Right cardiac atrium (tissue), 5 donors: Measurements from ENCODE around the gene STARD13. TPM values are rescaled to one million over a fixed set of nuclear protein-coding genes. Genes with fewer than 3 reads are reported as not detected.

Experiments used
- ATAC-seq, 2 donors: fragments of 200-7000 bp; cut with Tn5 transposase; one replicate each; pipeline versions ENCODE4 v1.8.0 to v1.9.1; 2020; ENCODE audit warnings: moderate library complexity in 2 of 2, mild to moderate bottlenecking in 1 of 2
- DNase-seq, 3 donors: peaks; one replicate each; pipeline ENCODE4 v3.0.0-alpha.2; 2020
- H3K27ac ChIP-seq: one replicate; pipeline ENCODE4 v1.5.1; 2013; ENCODE audit warnings: mild to moderate bottlenecking, low read length, control low read depth, moderate library complexity
- H3K27me3 ChIP-seq: one replicate; pipeline ENCODE4 v1.6.1; 2013; ENCODE audit not compliant: control insufficient read depth, insufficient read depth
- H3K4me1 ChIP-seq: one replicate; pipeline ENCODE4 v1.6.1; 2013; ENCODE audit warnings: low read length; ENCODE audit not compliant: control insufficient read depth, insufficient read depth
- H3K4me3 ChIP-seq: one replicate; pipeline ENCODE4 v1.5.1; 2013; ENCODE audit warnings: low read length, control low read depth
- H3K9me3 ChIP-seq: one replicate; pipeline ENCODE4 v1.6.1; 2013; ENCODE audit warnings: low read length; ENCODE audit not compliant: control insufficient read depth
- WGBS: extraction: QIAGEN DNeasy Blood & Tissue Kit; methylation state at CpG from one replicate; pipeline ENCODE4 v1.1.7; 2013; 5-methylcytosine and 5-hydroxymethylcytosine counted together
- intact Hi-C, 4 donors: fragments of 100-400 bp; cut with DNase I; formaldehyde crosslinking; loops; one replicate each; pipeline versions ENCODE4 v1.11.0 to v1.14.0; 2022 to 2023
- polyA plus RNA-seq: library from polyadenylated mRNA; stranded (reverse); fragments of 200-250 nt; gene quantifications from one replicate; pipeline ENCODE4 v1.2.3, GENCODE V29; 2013
- total RNA-seq, 4 donors: library from RNA; stranded (reverse); fragmentation: NEBNext Ultra II Directional; extraction: Animal tissue kit (Norgen Biotek cat#: 25700); gene quantifications; one replicate each; pipeline ENCODE4 v1.2.1, GENCODE V29; 2021
- donor health status: healthy with polysubstance abuse.
- donor health status: DM: no; HTN: yes; CAD: no.
- donor health status: DM: no; HTN: no; CAD: no.
- donor health status: DM: no; HTN: yes; CAD: no; lungs with severe emphysema.
- donor health status: DM: yes; HTN: yes; CAD: no.

STARD13 gene
- total and polyA plus RNA-seq, 5 donors = 9.6 to 35.7 (median 27.3) TPM

GRCh38 chr13:33308863-33309262 is 23.3 kb upstream of the STARD13 start:
- no peak for ATAC-seq
- Histone ChIP-seq H3K27me3 (no peaks in the 10 kb centered on the region), H3K27ac (no peak overlapping the region), H3K9me3 (no peaks in the 10 kb centered on the region), H3K4me1 (peaks cover 5% of the 10 kb centered on the region), H3K4me3 (no peak overlapping the region)
- DNase-seq = no peak
- intact Hi-C loops = no loop called here
- WGBS = 93% methylated on average over 1 of the region's 1 CpG

- no peak overlapping the region for H3K27ac ChIP-seq
- intact Hi-C loops = no loop called here
- DNase-seq = no peak
- H3K27me3 ChIP-seq = no peaks in the 10 kb centered on the region
- H3K4me3 ChIP-seq = no peak overlapping the region
- ATAC-seq = no peak
- peaks cover 5% of the 10 kb centered on the region for H3K4me1 ChIP-seq
- 22% methylated on average over 1 of the region's 1 CpG for WGBS
- no peaks in the 10 kb centered on the region for H3K9me3 ChIP-seq
These were observed 22.3 kb upstream of the STARD13 start for GRCh38 chr13:33307843-33308242.

- no peaks in the 10 kb centered on the region for H3K9me3 ChIP-seq
- intact Hi-C loops = no loop called here
- H3K27me3 ChIP-seq = no peaks in the 10 kb centered on the region
- DNase-seq (no peak), ATAC-seq (no peak)
- peaks cover 1% of the 10 kb centered on the region for H3K4me1 ChIP-seq
- 61% methylated on average over 3 of the region's 3 CpGs for WGBS
- no peak overlapping the region for H3K27ac ChIP-seq
- H3K4me3 ChIP-seq = no peak overlapping the region
These were observed 18.5 kb upstream of the STARD13 start for GRCh38 chr13:33303855-33304597.

GRCh38 chr13:33299626-33300025 is 14.1 kb upstream of the STARD13 start:
- DNase-seq = no peak
- Histone ChIP-seq H3K27ac (no peak overlapping the region), H3K4me1 (no peaks in the 10 kb centered on the region), H3K4me3 (no peak overlapping the region), H3K27me3 (no peaks in the 10 kb centered on the region), H3K9me3 (no peaks in the 10 kb centered on the region)
- WGBS = 84% methylated on average over 3 of the region's 3 CpGs
- intact Hi-C loops = no loop called here
- ATAC-seq = no peak

- intact Hi-C loops = no loop called here
- no peak for DNase-seq
- no peak overlapping the region for H3K27ac ChIP-seq
- no peak overlapping the region for H3K4me3 ChIP-seq
- 87% methylated on average over 7 of the region's 7 CpGs for WGBS
- ATAC-seq = no peak
- peaks cover 3% of the 10 kb centered on the region for H3K4me1 ChIP-seq
- no peaks in the 10 kb centered on the region for H3K27me3 ChIP-seq
- no peaks in the 10 kb centered on the region for H3K9me3 ChIP-seq
These were observed 11.4 kb upstream of the STARD13 start for GRCh38 chr13:33296793-33297425.

GRCh38 chr13:33292712-33293111 is 7.2 kb upstream of the STARD13 start:
- no peaks in the 10 kb centered on the region for H3K9me3 ChIP-seq
- H3K4me1 ChIP-seq = peaks cover 6% of the 10 kb centered on the region
- intact Hi-C loops = no loop called here
- ATAC-seq = peak in 1 of 2 donors; percentile 53
- H3K4me3 ChIP-seq = peak overlapping the region; percentile 8
- WGBS = 63% methylated on average over 6 of the region's 6 CpGs
- H3K27ac ChIP-seq = no peak overlapping the region
- no peak for DNase-seq
- no peaks in the 10 kb centered on the region for H3K27me3 ChIP-seq

- Histone ChIP-seq H3K4me1 (peaks cover 6% of the 10 kb centered on the region), H3K27me3 (no peaks in the 10 kb centered on the region), H3K27ac (peak overlapping the region; percentile 3), H3K4me3 (no peak overlapping the region), H3K9me3 (no peaks in the 10 kb centered on the region)
- no peak for DNase-seq
- intact Hi-C loops = no loop called here
- no peak for ATAC-seq
- WGBS = 84% methylated on average over 3 of the region's 3 CpGs
These were observed 4.9 kb upstream of the STARD13 start for GRCh38 chr13:33290421-33290965.

GRCh38 chr13:33289966-33290365 is 4.4 kb upstream of the STARD13 start:
- ATAC-seq (no peak), DNase-seq (no peak)
- WGBS = 68% methylated on average over 3 of the region's 3 CpGs
- H3K27ac ChIP-seq = peak overlapping the region; percentile 3
- H3K27me3 ChIP-seq = no peaks in the 10 kb centered on the region
- no peak overlapping the region for H3K4me3 ChIP-seq
- H3K9me3 ChIP-seq = no peaks in the 10 kb centered on the region
- intact Hi-C loops = loop anchor here in 3 of 4 donors (5.0 to 10.0 kb wide), 2 partner anchors 55 to 252 kb away; no protein-coding TSS in a partner anchor
- peaks cover 6% of the 10 kb centered on the region for H3K4me1 ChIP-seq

- Histone ChIP-seq H3K9me3 (no peaks in the 10 kb centered on the region), H3K27ac (no peak overlapping the region), H3K4me1 (peaks cover 3% of the 10 kb centered on the region), H3K27me3 (no peaks in the 10 kb centered on the region), H3K4me3 (no peak overlapping the region)
- intact Hi-C loops = loop anchor here in 3 of 4 donors (5.0 to 10.0 kb wide), 2 partner anchors 53 to 255 kb away; no protein-coding TSS in a partner anchor
- 78% methylated on average over 15 of the region's 15 CpGs for WGBS
- peak in 1 of 3 donors; percentile 51 for DNase-seq
- no peak for ATAC-seq
These were observed 1.8 kb upstream of the STARD13 start for GRCh38 chr13:33287142-33287882.

GRCh38 chr13:33286128-33286527 is 573 bp upstream of the STARD13 start:
- intact Hi-C loops = loop anchor here in 3 of 4 donors (5.0 to 10.0 kb wide), 2 partner anchors 51 to 256 kb away; no protein-coding TSS in a partner anchor
- Histone ChIP-seq H3K27me3 (no peaks in the 10 kb centered on the region), H3K4me1 (peaks cover 3% of the 10 kb centered on the region), H3K27ac (peak overlapping the region; percentile 94), H3K4me3 (peak overlapping the region; percentile 85), H3K9me3 (no peaks in the 10 kb centered on the region)
- no peak for DNase-seq
- peak in 1 of 2 donors; percentile 15 for ATAC-seq
- WGBS = 8% methylated on average over 5 of the region's 5 CpGs
